Activated naive CD4-positive, alpha-beta T cell treated with anti-CD3 and anti-CD28 coated beads, Interleukin-2, amount 50 U/mL, for 24 hours (primary cell): Measurements from ENCODE around the gene ZNF532.
"Not testable (repeated sequence)": the region's sequence is repeated elsewhere in the genome, so short reads cannot be mapped to it uniquely, and the experiment has no call there.

Experiments used
- H3K27ac Mint-ChIP-seq: one replicate; pipeline ENCODE4 v1.8.0; 2021; ENCODE audit warnings: mild to moderate bottlenecking, mixed read lengths
- H3K27me3 Mint-ChIP-seq: one replicate; pipeline ENCODE4 v1.8.0; 2021; ENCODE audit warnings: mixed read lengths
- H3K36me3 Mint-ChIP-seq: one replicate; pipeline ENCODE4 v1.8.0; 2021; ENCODE audit warnings: mixed read lengths
- H3K4me1 Mint-ChIP-seq: one replicate; pipeline ENCODE4 v1.8.0; 2021; ENCODE audit warnings: mixed read lengths
- H3K4me3 Mint-ChIP-seq: one replicate; pipeline ENCODE4 v1.8.0; 2021; ENCODE audit warnings: mild to moderate bottlenecking, mixed read lengths
- H3K9me3 Mint-ChIP-seq: one replicate; pipeline ENCODE4 v1.8.0; 2021; ENCODE audit warnings: mixed read lengths

The ZNF532 gene

DNA sequence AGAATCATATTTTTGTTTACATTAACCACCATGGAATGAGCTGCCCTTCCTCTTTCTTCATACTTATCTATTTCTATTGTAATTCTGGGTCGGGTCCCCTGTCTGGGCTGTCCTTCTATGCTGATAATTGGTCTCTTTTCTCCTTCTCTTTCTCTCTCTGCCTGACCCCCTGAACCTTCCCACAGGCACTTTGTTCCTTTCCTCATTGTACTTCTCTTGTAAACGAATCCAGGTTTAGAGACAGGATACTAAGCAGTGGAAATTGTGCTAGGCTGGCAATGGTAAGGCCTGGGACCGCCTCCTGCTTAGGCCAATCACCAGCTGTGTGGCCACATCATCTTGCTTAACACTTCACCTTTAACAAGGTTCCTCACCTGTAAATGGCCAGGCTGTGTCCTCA is 137.0 kb downstream of the ZNF532 start:
- Mint-ChIP-seq H3K4me3 (no peak overlapping the region), H3K27ac (peak overlapping the region; percentile 5), H3K27me3 (peaks cover 7% of the 10 kb centered on the region), H3K36me3 (no peaks in the 10 kb centered on the region), H3K9me3 (no peaks in the 10 kb centered on the region), H3K4me1 (no peaks in the 10 kb centered on the region)

DNA sequence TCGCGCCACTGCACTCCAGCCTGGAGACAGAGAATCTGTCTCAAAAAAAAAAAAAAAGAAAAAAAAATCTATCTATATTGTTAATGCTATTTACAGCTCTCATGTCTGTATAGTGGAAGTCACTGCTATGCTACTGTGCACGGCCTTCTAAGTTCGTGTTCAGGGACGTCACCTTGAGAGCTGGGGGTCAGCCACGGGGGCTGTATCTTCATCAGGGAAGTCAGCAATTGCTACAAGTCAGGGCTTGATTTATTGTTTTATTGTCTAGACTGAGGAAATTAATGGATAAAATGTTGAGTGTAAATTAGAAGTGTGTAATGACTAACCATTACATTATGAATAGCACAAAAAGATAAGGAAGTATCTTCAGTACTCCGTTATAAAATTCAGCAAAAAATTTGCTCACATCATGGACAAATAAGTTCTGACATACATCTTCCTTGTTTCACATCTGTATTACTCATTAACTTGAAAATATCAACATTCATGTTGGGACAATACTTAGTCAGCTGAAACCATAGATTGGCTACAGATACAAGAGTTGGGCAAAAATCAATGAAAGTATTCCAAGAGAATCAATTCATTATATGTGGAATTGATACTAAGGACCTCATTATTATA is 138.4 kb downstream of the ZNF532 start:
- Mint-ChIP-seq H3K9me3 (no peaks in the 10 kb centered on the region), H3K27me3 (peaks cover 5% of the 10 kb centered on the region), H3K4me1 (no peaks in the 10 kb centered on the region), H3K4me3 (no peak overlapping the region), H3K27ac (no peak overlapping the region), H3K36me3 (no peaks in the 10 kb centered on the region)

DNA sequence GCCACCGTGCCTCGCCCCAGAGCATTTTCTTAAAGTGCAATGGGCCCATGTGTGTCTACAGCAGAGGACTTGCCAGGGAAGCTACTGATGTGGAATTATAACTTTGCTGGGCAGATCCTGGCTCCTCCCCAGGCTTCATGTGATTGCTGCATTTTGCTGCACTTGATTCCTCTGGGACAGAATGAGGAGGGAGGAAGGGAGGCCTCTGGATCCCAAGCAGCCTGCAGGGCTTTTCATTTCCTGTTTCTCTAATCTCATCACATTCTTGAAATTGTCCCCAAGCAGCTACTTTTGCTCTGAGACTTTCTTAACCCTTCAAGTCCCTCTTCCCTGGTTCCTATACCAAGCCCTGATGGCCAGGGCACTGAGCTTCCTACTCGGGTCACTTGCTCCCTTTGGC is 140.6 kb downstream of the ZNF532 start:
- Mint-ChIP-seq H3K4me3 (no peak overlapping the region), H3K27me3 (peaks cover 5% of the 10 kb centered on the region), H3K4me1 (no peaks in the 10 kb centered on the region), H3K9me3 (no peaks in the 10 kb centered on the region), H3K27ac (no peak overlapping the region), H3K36me3 (no peaks in the 10 kb centered on the region)

DNA sequence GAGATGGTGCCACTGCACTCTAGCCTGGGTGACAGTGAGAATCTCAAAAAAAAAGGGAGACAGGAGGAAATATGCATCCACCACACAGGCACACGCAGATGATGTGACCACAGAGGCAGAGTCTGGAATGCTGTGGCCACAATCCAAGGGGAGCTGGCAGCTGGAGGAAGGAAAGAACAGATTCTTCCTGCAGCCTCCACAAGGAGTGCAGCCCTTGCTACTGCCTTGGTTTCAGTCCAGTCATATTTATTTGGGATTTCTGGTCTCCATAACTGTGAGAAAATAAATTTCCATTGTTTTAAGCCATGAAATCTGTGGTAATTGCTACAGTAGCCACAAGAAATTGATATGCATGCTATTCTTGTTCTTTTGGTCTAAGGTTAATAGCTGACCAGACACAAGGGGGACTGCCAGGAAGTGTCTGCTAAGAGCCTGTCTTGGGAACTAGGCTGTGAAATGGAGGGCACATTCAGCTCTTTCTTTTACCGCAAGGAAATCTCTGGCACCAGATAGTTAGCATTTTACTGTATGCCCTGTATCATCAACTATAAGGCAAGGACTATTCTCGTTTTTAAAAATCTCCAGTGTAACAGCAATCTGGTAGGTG is 141.9 kb downstream of the ZNF532 start:
- Mint-ChIP-seq H3K27ac (no peak overlapping the region), H3K4me3 (no peak overlapping the region), H3K27me3 (peaks cover 3% of the 10 kb centered on the region), H3K4me1 (no peaks in the 10 kb centered on the region), H3K9me3 (no peaks in the 10 kb centered on the region), H3K36me3 (no peaks in the 10 kb centered on the region)

DNA sequence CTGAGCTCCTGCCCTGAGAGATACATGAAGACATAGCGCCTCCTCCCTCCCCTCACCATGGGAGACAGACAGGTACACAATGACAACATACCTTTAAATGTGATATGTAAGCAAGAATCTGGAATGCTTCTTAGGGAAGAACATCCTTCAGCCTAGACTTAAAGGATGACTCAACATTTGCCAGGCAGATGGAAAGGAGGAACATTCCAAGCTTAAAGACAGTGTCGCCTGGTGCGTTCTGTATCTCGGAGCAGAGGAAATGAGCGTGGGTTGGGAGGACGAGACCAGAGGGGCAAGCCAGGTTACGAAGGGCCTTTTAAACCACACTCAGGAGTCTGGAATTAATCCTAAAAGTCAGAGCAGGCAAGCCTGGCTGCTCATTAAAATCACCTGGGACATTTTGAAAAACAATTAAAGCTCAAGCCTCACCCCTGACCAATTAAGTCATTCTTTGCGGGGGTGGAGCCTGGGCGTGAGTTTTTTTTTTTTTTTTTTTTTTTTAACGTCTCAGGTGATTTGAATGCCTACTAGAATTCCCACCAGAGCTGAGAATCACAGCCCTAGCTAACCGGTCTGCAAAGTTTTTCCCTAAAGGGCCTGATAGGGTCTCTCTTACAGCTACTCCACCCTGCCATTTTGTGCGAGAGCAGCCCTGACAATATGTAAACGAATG is 143.8 kb downstream of the ZNF532 start:
- Mint-ChIP-seq H3K36me3 (peaks cover under 1% of the 10 kb centered on the region), H3K27me3 (peaks cover 2% of the 10 kb centered on the region), H3K9me3 (peaks cover 2% of the 10 kb centered on the region), H3K4me3 (no peak overlapping the region), H3K27ac (no peak overlapping the region), H3K4me1 (no peaks in the 10 kb centered on the region)

DNA sequence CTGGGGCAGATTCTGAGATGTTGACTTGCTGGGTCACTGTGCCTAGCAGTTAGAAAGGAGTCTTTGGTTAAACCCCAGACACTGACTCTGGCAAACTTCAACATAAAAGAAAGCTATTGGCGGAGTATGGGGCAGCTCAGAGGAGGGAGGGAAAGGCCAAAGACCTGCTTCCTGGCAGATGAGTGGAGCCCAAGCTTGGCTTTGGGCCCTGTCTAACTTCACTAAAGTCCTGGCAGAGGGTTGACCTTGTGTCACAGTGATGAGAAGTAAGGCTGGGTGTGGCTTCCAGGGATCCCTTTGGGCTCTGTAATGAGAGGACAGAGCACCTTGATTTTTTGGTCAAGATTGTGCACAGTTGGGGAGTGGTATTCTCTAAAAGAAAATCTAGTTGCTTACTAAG is 145.2 kb downstream of the ZNF532 start:
- Mint-ChIP-seq H3K36me3 (peaks cover 3% of the 10 kb centered on the region), H3K27ac (peak overlapping the region; percentile 2), H3K9me3 (peaks cover 5% of the 10 kb centered on the region), H3K4me3 (no peak overlapping the region), H3K27me3 (peaks cover 5% of the 10 kb centered on the region), H3K4me1 (no peaks in the 10 kb centered on the region)

DNA sequence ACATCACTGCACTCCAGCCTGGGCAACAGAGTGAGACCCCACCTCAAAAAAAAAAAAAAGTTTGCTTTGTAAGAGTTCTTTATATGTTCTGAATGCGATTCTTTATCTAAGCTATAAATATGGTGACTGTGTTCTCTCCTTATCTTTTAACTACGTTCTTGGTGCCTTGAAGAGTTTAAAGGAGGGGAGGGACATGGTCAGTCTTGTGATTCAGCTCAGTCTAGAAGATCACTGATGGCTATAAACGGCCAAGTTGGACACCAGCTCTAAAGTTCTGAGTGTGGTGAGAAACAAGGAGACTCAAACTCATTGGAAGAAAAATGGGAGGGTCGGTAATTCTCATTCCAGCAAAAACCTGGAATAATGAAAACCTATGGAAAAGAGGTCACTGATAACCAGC is 146.6 kb downstream of the ZNF532 start:
- Mint-ChIP-seq H3K27me3 (peaks cover 5% of the 10 kb centered on the region), H3K4me3 (no peak overlapping the region), H3K27ac (no peak overlapping the region), H3K9me3 (peaks cover 5% of the 10 kb centered on the region), H3K36me3 (peaks cover 3% of the 10 kb centered on the region), H3K4me1 (no peaks in the 10 kb centered on the region)

DNA sequence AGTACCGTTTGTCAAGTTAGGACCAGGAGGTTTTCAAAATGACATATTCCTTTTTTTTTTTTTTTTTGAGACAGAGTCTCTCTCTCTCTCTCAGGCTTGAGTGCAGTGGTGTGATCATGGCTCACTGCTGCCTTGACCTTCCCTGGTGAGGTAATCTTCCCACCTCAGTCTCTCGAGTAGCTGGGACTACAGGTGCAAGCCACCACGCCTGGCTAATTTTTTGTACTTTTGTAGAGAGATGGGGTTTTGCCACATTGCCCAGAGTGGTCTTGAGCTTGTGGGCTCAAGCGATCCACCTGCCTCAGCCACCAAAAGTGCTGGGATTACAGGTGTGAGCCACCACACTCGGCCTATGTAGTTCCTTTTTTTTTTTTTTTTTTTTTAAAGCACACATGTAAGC is 147.1 kb downstream of the ZNF532 start:
- H3K4me3 Mint-ChIP-seq, result no peak overlapping the region
- no peak overlapping the region for H3K27ac Mint-ChIP-seq

DNA sequence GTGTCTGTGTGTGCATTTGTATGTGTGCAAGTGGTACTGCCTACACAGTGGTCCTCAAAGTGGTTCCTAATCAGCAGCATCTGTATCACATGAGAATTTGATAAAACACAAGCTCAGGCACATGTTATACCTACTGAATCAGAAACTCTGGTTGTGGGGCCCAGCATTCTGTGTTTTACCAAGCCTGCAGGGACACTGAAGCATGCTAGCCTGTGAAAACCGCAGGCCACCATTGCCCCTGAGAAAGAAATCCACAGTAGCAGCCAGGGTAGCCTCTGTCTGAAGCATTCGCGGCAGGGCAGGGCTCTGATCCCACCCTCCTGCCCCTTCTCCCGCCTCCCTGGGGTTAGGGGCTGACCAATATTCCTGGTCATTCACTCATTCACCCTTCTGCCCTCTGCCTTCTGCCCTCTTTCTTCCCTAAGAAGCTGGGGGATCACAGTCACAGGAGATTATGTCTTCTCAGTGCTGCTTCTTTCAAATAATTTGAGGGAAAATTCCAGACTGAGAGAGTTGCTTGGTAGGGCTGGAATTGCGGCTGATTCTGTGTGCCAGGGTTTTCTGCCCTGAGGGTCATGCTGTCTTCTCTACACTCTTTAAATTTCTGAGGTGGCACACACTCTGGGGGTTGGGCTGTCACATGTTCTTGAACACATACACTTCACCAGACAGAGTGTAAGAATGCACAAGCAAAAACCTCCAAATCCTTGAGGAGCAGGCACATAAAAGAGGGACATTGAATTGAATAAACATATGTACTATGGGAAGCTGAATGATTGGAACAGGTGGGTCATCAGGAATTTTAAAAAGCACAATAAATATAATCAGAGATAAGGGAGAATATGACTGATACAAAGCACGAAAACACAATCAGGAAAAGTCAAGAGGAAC is 148.4 kb downstream of the ZNF532 start:
- H3K9me3 Mint-ChIP-seq, result peaks cover 5% of the 10 kb centered on the region
- H3K36me3 Mint-ChIP-seq, result peaks cover 3% of the 10 kb centered on the region
- H3K27me3 Mint-ChIP-seq, result peaks cover 6% of the 10 kb centered on the region
- no peak overlapping the region for H3K27ac Mint-ChIP-seq
- H3K4me3 Mint-ChIP-seq, result no peak overlapping the region
- no peaks in the 10 kb centered on the region for H3K4me1 Mint-ChIP-seq

More for the DNA sequence above, 147.1 kb downstream of the ZNF532 start:
- Mint-ChIP-seq H3K4me1 (no peaks in the 10 kb centered on the region), H3K9me3 (peaks cover 5% of the 10 kb centered on the region), H3K36me3 (peaks cover 3% of the 10 kb centered on the region), H3K27me3 (peaks cover 6% of the 10 kb centered on the region)

DNA sequence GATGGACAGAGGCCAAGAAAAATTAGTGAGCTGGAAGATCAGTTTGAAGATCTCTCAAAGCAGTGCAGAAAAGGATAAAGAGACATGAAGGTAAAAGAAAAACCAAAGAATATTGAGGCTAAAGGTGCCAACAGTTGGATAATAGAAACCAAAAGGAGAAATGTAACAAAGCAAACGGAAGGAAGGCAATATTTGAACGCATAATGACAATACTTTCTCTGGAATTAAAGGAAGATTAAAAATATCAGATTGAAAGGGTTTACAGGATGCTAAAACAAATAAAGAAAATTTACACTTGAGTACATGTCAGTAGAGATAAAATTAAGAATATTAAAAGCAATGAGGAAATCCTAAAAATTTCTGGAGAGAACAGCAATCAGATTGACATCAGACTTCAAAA is 149.1 kb downstream of the ZNF532 start:
- Mint-ChIP-seq H3K27me3 (peaks cover 6% of the 10 kb centered on the region), H3K36me3 (peaks cover 3% of the 10 kb centered on the region), H3K9me3 (peaks cover 5% of the 10 kb centered on the region), H3K27ac (no peak overlapping the region), H3K4me3 (no peak overlapping the region), H3K4me1 (no peaks in the 10 kb centered on the region)

DNA sequence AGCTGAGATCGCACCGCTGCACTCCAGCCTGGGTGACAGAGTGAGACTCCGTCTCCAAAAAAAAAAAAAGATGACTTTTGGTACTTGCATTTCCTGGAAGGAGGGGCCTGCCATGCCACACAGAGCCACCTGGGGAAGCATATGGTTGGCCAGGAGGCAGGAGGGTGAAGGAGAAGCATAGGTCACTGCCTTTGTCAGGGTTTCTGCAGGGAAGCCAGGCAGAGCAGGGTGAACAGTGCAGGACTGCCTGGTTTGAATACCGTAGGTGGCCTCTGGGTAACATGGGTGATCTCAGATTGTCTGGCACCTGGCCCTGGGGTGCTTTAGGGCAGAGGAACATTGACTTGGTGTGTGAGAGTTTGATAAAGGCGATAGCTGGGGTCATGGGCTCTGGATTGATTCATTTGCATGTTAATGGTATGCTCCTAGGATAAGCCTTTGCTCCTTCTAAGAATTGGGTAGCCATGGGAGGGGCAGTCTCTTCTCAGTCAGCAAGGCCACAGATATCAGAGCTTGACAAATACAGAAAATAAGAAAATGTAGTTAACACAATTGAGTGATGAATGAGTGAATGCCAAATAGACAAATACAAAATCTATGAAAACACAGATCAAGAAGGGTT is 151.0 kb downstream of the ZNF532 start:
- peak overlapping the region; percentile 7 for H3K27ac Mint-ChIP-seq
- H3K27me3 Mint-ChIP-seq, result peaks cover 6% of the 10 kb centered on the region
- no peak overlapping the region for H3K4me3 Mint-ChIP-seq
- no peaks in the 10 kb centered on the region for H3K4me1 Mint-ChIP-seq
- peaks cover 5% of the 10 kb centered on the region for H3K9me3 Mint-ChIP-seq
- peaks cover 3% of the 10 kb centered on the region for H3K36me3 Mint-ChIP-seq

DNA sequence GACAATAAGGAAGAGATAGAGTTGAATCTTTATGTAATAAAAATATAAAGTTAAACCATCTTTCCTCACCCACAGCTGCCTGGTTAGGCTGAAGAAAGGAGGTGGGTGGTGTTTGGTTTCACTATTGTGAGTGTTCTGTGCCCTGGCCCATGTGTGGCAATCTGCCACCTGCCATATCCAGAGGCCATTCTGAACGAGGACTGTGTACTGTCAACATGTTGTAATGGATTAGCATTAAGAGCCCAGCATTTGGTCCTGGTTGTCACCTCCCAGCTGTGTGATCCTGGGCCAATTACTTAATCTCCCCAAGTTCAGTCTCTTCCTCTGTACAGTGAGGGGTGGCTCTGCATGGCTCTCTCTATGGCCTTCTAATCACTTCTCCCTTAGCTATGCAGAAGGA is 156.8 kb downstream of the ZNF532 start:
- H3K36me3 Mint-ChIP-seq, result no peaks in the 10 kb centered on the region
- peaks cover 5% of the 10 kb centered on the region for H3K27me3 Mint-ChIP-seq
- no peak overlapping the region for H3K27ac Mint-ChIP-seq
- no peak overlapping the region for H3K4me3 Mint-ChIP-seq
- H3K4me1 Mint-ChIP-seq, result no peaks in the 10 kb centered on the region
- H3K9me3 Mint-ChIP-seq, result no peaks in the 10 kb centered on the region

DNA sequence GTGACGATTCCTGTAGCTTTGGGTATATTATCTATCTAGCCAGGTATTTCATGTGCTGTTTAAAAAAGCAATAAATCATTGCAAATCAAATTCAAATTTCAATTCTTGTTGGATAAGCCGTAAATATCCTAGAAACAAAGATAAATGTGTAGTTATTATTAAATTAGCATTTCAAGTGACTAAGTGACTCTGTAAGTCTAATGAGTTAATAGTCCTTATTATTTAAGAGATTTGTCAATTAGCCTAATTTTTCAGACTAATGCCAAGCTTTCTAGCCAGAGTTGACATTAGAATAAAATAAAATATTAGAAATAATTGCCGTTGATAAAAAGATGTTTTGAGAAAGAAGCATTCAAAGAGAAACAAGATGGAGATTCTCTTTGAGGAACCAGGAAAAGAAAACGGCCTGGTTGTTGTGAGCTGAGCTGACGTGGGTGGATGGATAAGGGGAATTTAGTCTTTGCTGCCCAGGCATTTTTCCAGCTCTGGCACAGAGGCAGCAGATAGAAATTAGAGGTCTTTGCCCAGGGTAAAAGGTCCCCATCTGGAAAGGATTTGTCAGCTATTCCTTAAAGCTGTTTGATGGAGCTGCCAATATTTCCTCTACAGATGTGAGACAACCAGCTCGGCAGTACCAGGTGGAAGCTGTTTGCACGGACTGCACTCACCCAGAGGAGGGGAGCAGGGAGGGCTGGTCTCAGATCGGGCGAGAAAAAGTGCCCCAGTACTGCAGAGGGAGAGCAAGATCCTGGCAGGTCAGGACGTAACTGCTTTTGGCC is 157.7 kb downstream of the ZNF532 start:
- H3K4me1 Mint-ChIP-seq, result no peaks in the 10 kb centered on the region
- H3K36me3 Mint-ChIP-seq, result no peaks in the 10 kb centered on the region
- peaks cover 4% of the 10 kb centered on the region for H3K27me3 Mint-ChIP-seq
- H3K27ac Mint-ChIP-seq, result no peak overlapping the region
- no peak overlapping the region for H3K4me3 Mint-ChIP-seq
- no peaks in the 10 kb centered on the region for H3K9me3 Mint-ChIP-seq

DNA sequence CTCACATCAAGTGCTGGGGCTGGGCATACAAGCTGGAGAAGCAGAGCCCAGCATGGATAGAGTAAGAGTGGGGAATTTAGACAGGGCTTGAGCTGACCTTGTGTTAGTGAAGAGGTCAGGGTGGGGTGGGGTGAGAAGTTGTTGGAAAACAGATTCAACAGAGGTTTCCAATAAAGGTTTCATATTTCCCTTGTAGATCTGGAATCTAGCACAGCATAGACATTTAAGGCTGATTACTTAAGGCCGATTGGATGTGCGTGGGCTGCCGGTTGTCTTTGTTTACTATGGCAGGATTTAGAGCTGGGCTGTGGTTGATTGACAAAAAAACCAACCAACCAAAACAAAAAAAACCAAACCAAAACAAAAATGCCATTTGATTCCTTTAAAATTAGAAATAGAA is 160.2 kb downstream of the ZNF532 start:
- Mint-ChIP-seq H3K4me1 (no peaks in the 10 kb centered on the region), H3K4me3 (no peak overlapping the region), H3K36me3 (no peaks in the 10 kb centered on the region), H3K27me3 (peaks cover 4% of the 10 kb centered on the region), H3K9me3 (no peaks in the 10 kb centered on the region), H3K27ac (no peak overlapping the region)

DNA sequence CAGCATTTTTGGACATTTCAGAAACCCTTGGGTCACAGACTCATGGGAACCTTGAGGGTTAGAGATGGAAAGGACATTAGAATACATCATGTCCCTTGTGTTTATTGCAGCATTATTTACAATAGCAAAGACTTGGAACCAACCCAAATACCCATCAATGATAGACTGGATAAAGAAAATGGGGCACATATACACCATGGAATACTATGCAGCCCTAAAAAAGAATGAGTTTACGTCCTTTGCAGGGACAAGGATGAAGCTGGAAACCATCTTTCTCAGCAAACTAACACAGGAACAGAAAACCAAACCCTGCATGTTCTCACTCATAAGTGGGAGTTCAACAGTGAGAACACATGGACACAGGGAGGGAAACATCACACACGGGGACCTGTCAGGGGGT is 160.9 kb downstream of the ZNF532 start:
- not testable (repeated sequence) for H3K36me3 Mint-ChIP-seq, H3K27ac Mint-ChIP-seq, H3K4me1 Mint-ChIP-seq, H3K9me3 Mint-ChIP-seq, H3K4me3 Mint-ChIP-seq, H3K27me3 Mint-ChIP-seq
